AG09309 (cell line): ENCODE measurements around the gene SOX9.
A peak's percentile ranks its signal among the peaks of the same experiment; 100 is the strongest.

Source experiments
- DNase-seq: peaks from one replicate; pipeline ENCODE4 v3.0.0-alpha.2; 2010; ENCODE audit warnings: low read depth
- H3K4me3 ChIP-seq: 2 replicates; pipeline ENCODE4 v1.5.1; 2011; ENCODE audit warnings: mild to moderate bottlenecking, low read depth, low read length, moderate library complexity; ENCODE audit not compliant: control insufficient read depth
- TF ChIP-seq, protein P1 (sequence below): IDR thresholded peaks from 2 replicates; pipeline ENCODE4 v1.5.1; 2011; ENCODE audit warnings: mild to moderate bottlenecking, low read depth, low read length, inconsistent platforms; ENCODE audit not compliant: insufficient read depth, control insufficient read depth; ENCODE audit errors: missing control alignments

The SOX9 gene

DNA sequence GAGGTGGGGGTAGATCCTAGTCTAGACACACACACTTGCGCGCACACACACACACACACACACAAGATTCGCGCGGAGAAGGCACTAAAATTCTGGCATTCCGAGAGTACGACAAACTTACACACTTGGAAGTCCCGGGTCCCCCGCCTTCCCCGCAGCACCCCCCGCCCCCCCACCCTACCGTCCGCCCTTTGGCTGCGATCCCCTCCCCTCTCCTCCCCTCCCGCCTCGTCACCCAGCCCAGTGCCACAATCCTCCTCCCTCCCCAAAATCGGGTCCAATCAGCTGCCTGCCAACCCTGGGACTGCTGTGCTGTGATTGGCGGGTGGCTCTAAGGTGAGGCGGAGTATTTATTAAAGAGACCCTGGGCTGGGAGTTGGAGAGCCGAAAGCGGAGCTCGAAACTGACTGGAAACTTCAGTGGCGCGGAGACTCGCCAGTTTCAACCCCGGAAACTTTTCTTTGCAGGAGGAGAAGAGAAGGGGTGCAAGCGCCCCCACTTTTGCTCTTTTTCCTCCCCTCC lies at the start of gene SOX9:
Gene SOX9 (plus strand): TSS at position 379 of the 522 bp plus-strand sequence. CDS start 372 bp downstream, outside the sequence.
- TF ChIP-seq, protein P1, sequence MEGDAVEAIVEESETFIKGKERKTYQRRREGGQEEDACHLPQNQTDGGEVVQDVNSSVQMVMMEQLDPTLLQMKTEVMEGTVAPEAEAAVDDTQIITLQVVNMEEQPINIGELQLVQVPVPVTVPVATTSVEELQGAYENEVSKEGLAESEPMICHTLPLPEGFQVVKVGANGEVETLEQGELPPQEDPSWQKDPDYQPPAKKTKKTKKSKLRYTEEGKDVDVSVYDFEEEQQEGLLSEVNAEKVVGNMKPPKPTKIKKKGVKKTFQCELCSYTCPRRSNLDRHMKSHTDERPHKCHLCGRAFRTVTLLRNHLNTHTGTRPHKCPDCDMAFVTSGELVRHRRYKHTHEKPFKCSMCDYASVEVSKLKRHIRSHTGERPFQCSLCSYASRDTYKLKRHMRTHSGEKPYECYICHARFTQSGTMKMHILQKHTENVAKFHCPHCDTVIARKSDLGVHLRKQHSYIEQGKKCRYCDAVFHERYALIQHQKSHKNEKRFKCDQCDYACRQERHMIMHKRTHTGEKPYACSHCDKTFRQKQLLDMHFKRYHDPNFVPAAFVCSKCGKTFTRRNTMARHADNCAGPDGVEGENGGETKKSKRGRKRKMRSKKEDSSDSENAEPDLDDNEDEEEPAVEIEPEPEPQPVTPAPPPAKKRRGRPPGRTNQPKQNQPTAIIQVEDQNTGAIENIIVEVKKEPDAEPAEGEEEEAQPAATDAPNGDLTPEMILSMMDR: no peak
- DNase-seq: peak; percentile 70
- peak within 1 kb of the TSS; percentile 79 for H3K4me3 ChIP-seq

DNA sequence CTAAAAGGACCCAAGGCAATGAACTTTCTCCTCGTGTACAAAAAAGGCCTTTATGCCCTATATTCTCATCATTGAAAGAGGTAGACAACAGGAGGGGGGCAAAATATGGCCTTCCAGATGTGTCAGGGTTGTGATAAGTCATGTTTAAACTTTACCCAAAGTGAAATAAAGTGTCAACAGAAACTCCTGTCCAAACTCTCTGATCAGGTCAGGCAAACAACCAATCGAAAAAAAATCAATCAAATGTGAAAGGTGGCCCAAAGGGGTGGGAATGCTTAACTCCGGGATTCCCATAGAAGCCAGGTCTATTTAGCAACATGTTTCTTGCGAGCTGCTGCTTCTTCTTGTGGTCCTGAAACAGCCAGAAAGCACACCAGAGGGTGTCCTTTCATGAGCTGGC lies 49.5 kb upstream of the SOX9 start:
- H3K4me3 ChIP-seq: no peak overlapping the region
- no peak for DNase-seq
- TF ChIP-seq, protein P1: no peak

DNA sequence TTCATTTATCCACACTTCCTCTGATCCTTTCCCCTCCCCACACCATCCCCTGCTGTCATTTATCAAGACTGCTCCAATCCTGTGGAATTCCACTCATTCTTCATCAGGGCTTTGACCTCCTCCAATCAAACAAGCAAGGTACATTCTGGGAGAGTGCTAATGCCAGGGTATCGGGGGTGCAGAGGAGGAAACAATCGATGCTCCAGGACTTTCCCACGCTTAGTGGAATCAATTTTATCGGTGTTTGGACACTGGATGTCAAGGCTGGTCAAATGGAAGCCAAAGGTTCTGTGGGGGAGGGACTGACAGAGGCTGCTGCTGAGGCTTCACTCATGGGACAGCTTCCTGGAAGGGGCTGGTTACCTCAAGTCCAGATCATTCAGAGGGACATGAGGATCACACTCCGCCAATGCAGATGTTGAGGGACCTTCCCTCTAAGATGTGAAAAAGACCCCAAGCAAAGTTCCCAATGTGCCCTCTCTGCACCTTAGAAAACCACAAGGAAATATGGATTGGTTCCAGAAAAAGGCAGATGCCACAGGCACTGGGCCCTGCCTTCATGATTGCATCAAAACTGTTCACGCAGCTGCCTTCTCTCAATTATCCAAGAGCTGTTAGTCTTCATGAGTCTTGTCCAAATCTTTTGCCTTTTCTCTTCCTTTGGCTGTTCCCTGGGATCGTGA lies 44.7 kb upstream of the SOX9 start:
- TF ChIP-seq, protein P1: no peak
- DNase-seq: no peak

DNA sequence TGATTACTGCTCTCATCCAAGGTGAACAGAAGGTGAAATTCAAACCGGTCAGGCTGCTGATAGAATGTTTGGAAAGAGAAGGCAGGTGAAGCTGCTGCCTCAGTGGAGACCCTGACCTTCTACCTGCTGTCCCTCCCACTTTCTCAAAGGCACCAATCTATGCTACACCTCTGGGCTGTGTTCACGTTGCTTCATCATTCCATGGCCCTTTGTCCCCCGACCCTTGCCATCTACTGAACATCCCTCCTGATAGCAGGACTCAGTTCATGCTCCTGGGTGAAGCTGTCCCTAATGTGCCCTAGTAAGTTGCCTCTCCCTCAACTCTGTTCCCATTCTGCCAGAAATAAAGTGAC lies 44.2 kb upstream of the SOX9 start:
- no peak for DNase-seq
- no peak overlapping the region for H3K4me3 ChIP-seq
- TF ChIP-seq, protein P1: no peak

More for the DNA sequence above, 44.7 kb upstream of the SOX9 start:
- H3K4me3 ChIP-seq: no peak overlapping the region

DNA sequence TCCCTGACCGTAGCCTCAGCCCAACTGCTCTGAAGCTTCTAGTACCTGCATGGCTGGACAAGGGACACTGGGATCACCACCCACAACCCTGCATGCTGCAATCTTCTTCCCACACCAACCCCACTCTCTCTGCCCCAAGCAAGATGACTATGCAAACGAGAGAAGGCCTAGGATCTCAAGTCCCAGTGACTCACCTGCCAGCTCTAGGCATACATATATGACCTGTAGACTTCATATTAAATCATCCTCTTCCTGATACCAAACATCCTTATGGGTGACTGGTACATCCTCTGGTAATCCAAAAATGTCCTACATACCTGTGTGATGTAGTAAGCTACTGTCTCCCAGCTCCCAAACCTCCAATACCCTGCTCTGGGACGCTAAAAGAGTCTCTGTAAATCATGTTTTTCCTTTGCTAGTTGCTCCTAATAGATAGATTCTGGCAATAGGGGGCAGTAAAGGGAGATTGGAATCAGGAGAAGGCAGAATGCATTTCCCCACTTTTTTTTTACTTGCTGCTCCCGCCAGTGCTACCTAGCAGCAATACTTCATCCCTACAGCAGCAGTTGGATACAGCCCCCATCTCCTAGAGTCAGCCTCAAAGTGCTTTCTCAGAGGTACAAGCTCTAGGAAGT lies 43.4 kb upstream of the SOX9 start:
- TF ChIP-seq, protein P1: no peak
- no peak for DNase-seq
- no peak overlapping the region for H3K4me3 ChIP-seq

DNA sequence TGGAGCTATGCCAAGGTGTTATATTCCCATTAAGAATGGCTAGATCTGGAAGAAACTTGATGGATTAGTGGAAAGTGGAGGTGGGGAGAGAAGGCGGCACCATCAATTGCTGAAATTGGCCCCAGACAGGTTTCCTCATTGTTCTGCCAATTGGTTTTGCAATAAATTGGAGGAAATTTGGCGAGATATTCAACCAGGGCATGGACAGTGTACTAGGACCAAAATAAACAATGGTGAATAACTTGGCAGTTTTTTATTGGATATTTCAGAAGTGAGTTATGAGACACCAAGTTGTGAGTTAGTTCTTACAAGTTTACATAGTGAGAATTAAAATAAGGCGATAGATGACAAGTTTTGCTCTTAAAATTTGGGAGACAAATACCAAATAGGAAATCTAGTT lies 41.1 kb upstream of the SOX9 start:
- H3K4me3 ChIP-seq: no peak overlapping the region
- DNase-seq: no peak
- TF ChIP-seq, protein P1: no peak

DNA sequence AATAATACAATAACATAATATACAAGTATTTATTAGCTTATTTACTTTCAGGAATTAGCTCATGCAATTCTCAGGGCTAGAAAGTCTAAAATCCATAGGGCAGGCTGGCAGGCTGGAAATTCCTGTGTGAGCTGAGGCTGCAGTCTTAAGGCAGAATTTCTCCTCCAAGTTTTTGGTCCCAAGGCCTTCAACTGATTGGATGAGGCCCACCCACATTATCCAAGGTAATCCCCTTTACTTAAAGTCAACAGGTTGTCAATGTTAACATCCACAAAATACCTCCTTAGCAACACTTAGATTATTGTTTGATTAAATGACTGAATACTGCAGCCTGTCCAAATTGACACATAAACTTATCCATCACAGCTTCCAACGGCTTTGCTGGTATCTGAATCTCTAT lies 32.9 kb upstream of the SOX9 start:
- no peak for DNase-seq
- no peak overlapping the region for H3K4me3 ChIP-seq
- TF ChIP-seq, protein P1: no peak
